Thyroid gland (tissue), 4 donors: Measurements from ENCODE around the gene PLCE1.

ENCODE experiments used
- POLR2A ChIP-seq, 2 donors: fragments of 450-650 bp; IDR thresholded peaks; one replicate each; pipeline ENCODE4 v1.6.1; 2017; ENCODE audit warnings: antibody characterized with exemption in 2 of 2, mild to moderate bottlenecking in 2 of 2, moderate library complexity in 1 of 2
- TF ChIP-seq, protein P1 (sequence below), 6 experiments: fragments of 200-600 bp in 3 of 6; fragments of 450-650 bp in 3 of 6; sonication (generic) in 3 of 6; IDR thresholded peaks; one replicate each; pipeline ENCODE4 v1.5.1; 2016 to 2019; ENCODE audit warnings: antibody characterized with exemption in 6 of 6, mild to moderate bottlenecking in 2 of 6, inconsistent platforms in 1 of 6, moderate library complexity in 1 of 6

DNA sequence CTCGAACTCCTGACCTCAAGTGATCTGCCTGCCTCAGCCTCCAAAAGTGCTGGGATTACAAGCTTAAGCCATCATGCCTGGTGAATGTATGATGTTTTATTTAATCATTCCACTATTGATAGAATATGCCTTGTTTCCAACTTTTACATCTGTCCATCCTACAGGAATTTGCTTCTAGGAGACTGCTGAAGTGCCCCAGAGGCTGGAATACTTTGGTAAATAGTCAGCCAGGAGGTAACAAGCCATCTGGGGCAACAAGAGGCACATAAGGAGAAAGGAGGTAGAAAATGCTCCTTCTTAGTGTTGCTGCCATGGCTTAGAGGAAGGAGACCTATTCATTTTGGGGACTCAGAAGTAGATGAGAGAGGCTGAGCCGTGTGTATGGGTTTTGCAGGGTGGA is 14.8 kb downstream of the PLCE1 start:
- TF ChIP-seq, protein P1, sequence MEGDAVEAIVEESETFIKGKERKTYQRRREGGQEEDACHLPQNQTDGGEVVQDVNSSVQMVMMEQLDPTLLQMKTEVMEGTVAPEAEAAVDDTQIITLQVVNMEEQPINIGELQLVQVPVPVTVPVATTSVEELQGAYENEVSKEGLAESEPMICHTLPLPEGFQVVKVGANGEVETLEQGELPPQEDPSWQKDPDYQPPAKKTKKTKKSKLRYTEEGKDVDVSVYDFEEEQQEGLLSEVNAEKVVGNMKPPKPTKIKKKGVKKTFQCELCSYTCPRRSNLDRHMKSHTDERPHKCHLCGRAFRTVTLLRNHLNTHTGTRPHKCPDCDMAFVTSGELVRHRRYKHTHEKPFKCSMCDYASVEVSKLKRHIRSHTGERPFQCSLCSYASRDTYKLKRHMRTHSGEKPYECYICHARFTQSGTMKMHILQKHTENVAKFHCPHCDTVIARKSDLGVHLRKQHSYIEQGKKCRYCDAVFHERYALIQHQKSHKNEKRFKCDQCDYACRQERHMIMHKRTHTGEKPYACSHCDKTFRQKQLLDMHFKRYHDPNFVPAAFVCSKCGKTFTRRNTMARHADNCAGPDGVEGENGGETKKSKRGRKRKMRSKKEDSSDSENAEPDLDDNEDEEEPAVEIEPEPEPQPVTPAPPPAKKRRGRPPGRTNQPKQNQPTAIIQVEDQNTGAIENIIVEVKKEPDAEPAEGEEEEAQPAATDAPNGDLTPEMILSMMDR (IDR thresholded peaks at IDR 0.05) = no peak
- TF ChIP-seq POLR2A (IDR thresholded peaks at IDR 0.05) = no peak
